ENCODE data around the gene ATG12. TPM values are rescaled to one million over a fixed set of nuclear protein-coding genes. Genes with fewer than 3 reads are reported as not detected.

ATG12 gene
- total and polyA plus RNA-seq, 2 of the 13 experiments (the other 11 are each of a cell fraction or from before 2014, with no cell fraction given), result 46.4 to 58.1 TPM

GRCh38 chr5:115859378-115859777, 18.0 kb upstream of the ATG12 start (continued):
- TF ChIP-seq, protein P1, sequence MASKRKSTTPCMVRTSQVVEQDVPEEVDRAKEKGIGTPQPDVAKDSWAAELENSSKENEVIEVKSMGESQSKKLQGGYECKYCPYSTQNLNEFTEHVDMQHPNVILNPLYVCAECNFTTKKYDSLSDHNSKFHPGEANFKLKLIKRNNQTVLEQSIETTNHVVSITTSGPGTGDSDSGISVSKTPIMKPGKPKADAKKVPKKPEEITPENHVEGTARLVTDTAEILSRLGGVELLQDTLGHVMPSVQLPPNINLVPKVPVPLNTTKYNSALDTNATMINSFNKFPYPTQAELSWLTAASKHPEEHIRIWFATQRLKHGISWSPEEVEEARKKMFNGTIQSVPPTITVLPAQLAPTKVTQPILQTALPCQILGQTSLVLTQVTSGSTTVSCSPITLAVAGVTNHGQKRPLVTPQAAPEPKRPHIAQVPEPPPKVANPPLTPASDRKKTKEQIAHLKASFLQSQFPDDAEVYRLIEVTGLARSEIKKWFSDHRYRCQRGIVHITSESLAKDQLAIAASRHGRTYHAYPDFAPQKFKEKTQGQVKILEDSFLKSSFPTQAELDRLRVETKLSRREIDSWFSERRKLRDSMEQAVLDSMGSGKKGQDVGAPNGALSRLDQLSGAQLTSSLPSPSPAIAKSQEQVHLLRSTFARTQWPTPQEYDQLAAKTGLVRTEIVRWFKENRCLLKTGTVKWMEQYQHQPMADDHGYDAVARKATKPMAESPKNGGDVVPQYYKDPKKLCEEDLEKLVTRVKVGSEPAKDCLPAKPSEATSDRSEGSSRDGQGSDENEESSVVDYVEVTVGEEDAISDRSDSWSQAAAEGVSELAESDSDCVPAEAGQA (IDR thresholded peaks at IDR 0.05; ENCODE audit: low read depth), result no peak
- TF ChIP-seq, protein P1 (CRISPR knock-in tag; IDR thresholded peaks at IDR 0.05; ENCODE audit: borderline replicate concordance), result no peak
- TF ChIP-seq EED (CRISPR knock-in tag; IDR thresholded peaks at IDR 0.05) (no peak), ZNF451 (CRISPR knock-in tag; IDR thresholded peaks at IDR 0.05) (no peak), SRSF9 (IDR thresholded peaks at IDR 0.05; ENCODE audit: borderline replicate concordance, insufficient read depth, low read depth, low read length, poor library complexity, severe bottlenecking) (no peak), ZSCAN29 (CRISPR knock-in tag; conservative IDR thresholded peaks at IDR 0.05) (no peak)

GRCh38 chr5:115858396-115858795, 17.0 kb upstream of the ATG12 start:
- Histone ChIP-seq H3K9me3 (ENCODE audit: low read length) (peaks cover 7% of the 10 kb centered on the region; the same call in 1 of the 2 replicates), H3K4me3 (replicated peaks in 1 of 3; ENCODE audit: insufficient read depth in 1 of 3, low read depth in 2 of 3, low read length in 3 of 3) (no peak overlapping the region), H3K79me2 (ENCODE audit: insufficient read depth, low read length) (peaks cover 82% of the 10 kb centered on the region), H4K20me1 (ENCODE audit: insufficient read depth, low read length) (peaks cover 10% of the 10 kb centered on the region; the same call in 1 of the 2 replicates), H2AFZ (ENCODE audit: low read length) (no peak overlapping the region), H3K27me3 (ENCODE audit: control insufficient read depth in 1 of 2, insufficient read depth in 2 of 2, low read length in 2 of 2) (no peaks in the 10 kb centered on the region), H3K36me3 (replicated peaks in 1 of 2; ENCODE audit: control insufficient read depth in 1 of 2, insufficient read depth in 2 of 2, low read length in 2 of 2) (no peaks in the 10 kb centered on the region; a peak in 1 of 5 replicates), H3K27ac (ENCODE audit: extremely low read length, insufficient read depth, low read length) (no peak overlapping the region), H3K9ac (ENCODE audit: insufficient read depth, low read depth, low read length) (no peak overlapping the region), H3K4me1 (ENCODE audit: insufficient read depth, low read length) (peaks cover 12% of the 10 kb centered on the region), H3K4me2 (ENCODE audit: low read depth, low read length) (no peak overlapping the region)
- intact Hi-C loops (cut with micrococcal nuclease; ENCODE audit: unreplicated experiment) (no loop called here), in situ Hi-C loops (cut with HindIII; ENCODE audit: extremely low pct_ligation_motif_present, low pct_unique_long_range_greater_than_20kb) (no loop called here)
- no TSS peak for BruUV-seq (replicated peaks)
- WGBS (ENCODE audit: low lambda C conversion rate), result 99% methylated on average over 3 of the region's 3 CpGs
- DNase-seq (ENCODE audit: low spot score) (no peak), FAIRE-seq (no peak), ATAC-seq (no peak)
- ChIA-PET POLR2A (no interaction called here), CTCF (ENCODE audit: low intra/inter-chr PET ratio, low total read pairs) (no interaction called here)
- TF ChIP-seq SP4 (CRISPR knock-in tag; IDR thresholded peaks at IDR 0.05) (no peak), GATAD2A (CRISPR knock-in tag; IDR thresholded peaks at IDR 0.05) (no peak), TRAFD1 (CRISPR knock-in tag; IDR thresholded peaks at IDR 0.05; ENCODE audit: borderline replicate concordance) (no peak), E2F1 (CRISPR knock-in tag; IDR thresholded peaks at IDR 0.05) (no peak), PHF21A (CRISPR knock-in tag; IDR thresholded peaks at IDR 0.05) (no peak), NKX3-1 (CRISPR knock-in tag; IDR thresholded peaks at IDR 0.05) (no peak), U2AF2 (IDR thresholded peaks at IDR 0.05; ENCODE audit: low read depth, low read length) (no peak), ZNF230 (CRISPR knock-in tag; IDR thresholded peaks at IDR 0.05) (no peak), SSRP1 (CRISPR knock-in tag; IDR thresholded peaks at IDR 0.05) (no peak), ZFP1 (CRISPR knock-in tag; IDR thresholded peaks at IDR 0.05) (no peak)
- TF ChIP-seq, protein P2, sequence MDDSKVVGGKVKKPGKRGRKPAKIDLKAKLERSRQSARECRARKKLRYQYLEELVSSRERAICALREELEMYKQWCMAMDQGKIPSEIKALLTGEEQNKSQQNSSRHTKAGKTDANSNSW (CRISPR knock-in tag; IDR thresholded peaks at IDR 0.05; ENCODE audit: borderline replicate concordance), result no peak

Measured in HepG2 (cell line).